HG02884 (cell line): ENCODE data around the gene DCTN2.
"Not testable (repeated sequence)": the region's sequence is repeated elsewhere in the genome, so short reads cannot be mapped to it uniquely, and the experiment has no call there.

Experiments used
- ATAC-seq: cut with Tn5 transposase; IDR thresholded peaks from one replicate; pipeline ENCODE4 v1.9.1; 2021; ENCODE audit warnings: mild to moderate bottlenecking, moderate library complexity; ENCODE audit not compliant: unreplicated experiment

DCTN2 gene

DNA sequence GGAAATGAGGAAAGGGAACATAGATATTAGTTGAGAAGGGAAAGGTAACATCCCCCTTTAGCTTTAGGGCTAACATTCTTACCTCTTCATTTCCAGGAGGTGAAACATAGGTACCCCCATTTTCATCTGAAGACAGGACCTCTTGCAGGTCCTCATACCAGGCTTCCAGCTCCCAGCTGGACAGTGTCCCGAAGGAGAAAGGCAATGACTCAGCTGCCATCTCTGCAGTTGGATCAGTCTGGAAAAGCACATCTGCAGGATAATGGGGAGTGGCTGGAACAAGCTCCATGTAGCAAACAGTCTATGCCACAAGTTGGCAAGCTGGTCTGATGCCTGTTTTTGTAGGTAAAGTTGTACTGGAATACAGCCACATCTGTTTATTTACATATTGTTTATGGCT lies 29.8 kb downstream of the DCTN2 start:
- no peak for ATAC-seq

DNA sequence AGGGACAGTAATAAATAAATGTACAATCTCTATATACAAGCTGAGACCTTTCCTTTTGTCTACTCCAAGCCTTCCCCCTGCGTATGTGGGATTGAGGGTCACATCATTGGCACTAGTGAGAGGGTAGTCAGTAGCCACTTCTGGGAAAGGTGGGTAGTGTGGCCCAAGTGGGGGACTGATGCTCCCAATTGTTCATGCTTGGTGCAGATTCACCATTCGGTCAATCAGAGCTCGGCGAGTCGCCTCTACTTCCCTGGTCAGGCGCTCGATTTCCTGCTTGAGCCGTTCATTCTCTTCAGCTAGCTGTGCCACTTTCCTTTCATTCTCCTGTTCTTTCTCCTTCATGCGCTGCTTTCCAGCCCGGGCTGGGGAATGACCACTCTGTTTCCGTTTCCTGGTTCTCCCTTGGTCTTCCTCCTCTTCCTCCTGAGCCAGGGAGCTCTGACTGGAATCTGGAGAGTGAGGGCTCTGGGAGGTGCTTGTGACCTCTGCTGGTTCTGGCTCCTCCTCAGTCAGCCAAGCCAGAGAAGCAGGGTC lies 30.3 kb downstream of the DCTN2 start:
- no peak for ATAC-seq

DNA sequence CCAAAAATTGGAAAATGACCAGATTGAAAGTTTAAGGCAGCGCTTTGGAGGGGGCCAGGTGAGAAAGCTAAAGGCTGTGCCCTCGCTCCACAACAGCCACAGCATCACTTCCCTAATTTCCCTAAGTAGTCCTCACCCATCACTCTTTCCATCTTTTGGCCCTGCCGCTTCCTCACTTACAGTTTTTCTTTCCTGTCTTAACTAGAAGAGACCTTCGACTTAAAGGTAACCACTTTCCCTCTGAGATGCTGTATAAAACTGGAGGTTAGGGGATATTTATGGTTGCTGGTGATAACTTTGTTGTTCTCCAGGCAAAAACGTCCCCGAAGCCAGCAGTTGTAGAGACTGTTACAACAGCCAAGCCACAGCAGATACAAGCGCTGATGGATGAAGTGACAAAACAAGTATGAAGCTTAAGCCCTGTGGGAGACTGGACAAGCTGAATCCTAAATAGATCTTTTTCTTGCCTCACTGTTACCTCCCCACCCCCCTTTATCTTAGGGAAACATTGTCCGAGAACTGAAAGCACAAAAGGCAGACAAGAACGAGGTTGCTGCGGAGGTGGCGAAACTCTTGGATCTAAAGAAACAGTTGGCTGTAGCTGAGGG lies 31.0 kb downstream of the DCTN2 start:
- no peak for ATAC-seq

DNA sequence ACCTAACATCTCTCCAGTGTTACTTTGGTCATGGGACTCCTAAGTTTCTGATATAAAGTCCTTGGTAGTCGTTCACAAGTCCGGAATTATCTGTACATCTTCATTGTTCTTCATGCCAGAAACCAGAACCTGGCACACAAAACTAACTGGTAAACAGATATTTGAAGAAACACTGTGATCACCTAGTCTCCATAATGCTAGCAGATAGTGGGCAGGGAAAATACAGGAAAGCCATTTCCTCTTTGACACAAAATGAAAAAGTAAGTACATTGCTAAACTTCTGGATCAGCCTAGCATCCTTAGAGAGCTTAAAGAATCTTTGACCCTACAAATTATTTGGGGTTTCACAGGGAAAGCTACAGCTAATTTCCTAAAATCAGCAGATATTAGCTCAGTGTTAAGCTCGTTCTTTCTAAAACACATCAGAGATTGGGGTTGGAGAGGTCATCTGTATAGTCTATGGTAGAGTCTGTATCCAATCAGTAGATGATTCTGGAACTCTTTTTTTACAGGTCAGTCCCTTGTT lies 31.5 kb downstream of the DCTN2 start:
- no peak for ATAC-seq

DNA sequence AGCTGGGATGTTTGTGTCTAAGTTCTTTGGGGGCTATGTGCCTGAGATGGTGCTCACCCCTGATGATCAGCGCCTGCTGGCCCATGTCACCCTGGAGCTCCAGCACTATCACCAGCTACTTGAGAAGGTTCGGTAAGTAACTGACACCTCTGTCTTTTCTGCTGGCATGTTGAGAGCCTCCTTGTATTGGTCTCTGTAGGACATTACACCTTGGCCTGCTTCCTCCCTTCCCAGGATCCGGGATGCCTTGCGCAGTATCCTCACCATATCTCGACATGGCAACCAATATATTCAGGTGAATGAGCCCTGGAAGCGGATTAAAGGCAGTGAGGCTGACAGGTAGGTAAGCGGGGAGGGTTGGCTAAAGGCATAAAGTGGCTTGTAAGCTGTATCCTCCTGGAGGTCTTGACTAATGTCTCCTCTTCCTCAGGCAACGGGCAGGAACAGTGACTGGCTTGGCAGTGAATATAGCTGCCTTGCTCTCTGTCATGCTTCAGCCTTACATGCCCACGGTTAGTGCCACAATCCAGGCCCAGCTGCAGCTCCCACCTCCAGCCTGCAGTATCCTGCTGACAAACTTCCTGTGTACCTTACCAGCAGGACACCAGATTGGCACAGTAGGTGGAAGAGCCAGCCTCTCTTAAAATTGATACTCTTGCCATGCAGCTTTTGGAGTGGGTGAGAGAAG lies 32.1 kb downstream of the DCTN2 start:
- no peak for ATAC-seq

DNA sequence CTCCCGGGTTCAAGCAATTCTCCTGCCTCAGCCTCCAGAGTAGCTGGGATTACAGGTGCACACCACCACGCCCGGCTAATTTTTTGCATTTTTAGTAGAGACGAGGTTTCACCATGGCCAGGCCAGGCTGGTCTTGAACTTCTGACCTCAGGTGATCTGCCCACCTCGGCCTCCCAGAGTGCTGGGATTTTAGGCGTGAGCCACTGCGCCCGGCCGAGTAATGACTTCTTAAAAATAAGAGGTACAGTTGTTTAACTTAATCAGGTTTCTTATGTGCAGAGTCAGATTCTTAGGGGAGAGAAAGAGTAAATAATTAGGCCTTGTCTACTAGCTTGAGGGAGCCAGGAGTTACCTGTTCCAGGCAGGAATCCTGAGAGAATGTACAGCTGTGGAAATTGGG lies 32.7 kb downstream of the DCTN2 start:
- not testable (repeated sequence) for ATAC-seq

DNA sequence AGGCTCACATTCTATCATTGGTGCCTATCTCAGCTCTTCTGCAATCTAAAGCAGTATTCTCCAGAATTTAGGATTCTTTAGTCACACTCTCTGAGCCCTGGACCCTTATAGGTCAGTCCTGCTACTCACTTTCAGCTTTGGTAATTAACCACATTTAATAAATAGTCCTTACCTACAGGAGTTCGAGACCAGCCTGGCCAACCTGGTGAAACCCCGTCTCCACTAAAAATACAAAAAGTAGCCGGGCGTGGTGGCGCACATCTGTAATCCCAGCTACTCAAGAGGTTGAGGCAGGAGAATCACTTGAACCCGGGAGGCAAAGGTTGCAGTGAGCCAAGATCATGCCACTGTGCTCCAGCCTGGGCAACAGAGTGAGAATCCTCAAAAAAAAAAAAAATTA lies 33.3 kb downstream of the DCTN2 start:
- ATAC-seq, result not testable (repeated sequence)

DNA sequence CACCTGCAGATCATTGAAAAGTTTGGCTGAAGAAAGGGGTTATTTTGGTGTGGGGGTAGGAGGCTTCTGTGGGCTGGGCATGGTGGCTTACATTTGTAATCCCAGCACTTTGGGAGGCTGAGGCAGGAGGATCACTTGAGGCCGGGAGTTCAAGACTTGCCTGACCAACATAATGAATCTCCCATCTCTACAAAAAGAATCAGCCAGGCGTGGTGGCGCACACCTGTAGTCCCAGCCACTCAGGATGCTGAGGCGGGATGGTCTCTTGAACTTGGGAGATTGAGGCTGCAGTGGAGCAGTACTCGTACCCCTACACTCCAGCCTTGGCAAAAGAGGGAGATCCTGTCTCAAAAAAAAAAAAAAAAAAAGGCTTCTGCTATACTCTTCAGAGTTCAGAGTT lies 33.7 kb downstream of the DCTN2 start:
- no peak for ATAC-seq

DNA sequence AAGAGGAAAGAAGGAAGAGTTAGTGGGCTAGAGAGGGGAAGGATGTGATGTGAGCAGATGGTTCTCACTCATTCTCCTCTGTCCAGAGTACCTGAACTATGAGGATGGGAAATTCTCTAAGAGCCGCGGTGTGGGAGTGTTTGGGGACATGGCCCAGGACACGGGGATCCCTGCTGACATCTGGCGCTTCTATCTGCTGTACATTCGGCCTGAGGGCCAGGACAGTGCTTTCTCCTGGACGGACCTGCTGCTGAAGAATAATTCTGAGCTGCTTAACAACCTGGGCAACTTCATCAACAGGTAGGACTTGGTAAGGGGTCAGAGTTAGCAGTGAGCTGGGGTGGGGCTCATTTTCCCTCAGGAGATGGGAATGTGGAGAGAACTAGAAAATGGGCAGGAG lies 34.3 kb downstream of the DCTN2 start:
- no peak for ATAC-seq

DNA sequence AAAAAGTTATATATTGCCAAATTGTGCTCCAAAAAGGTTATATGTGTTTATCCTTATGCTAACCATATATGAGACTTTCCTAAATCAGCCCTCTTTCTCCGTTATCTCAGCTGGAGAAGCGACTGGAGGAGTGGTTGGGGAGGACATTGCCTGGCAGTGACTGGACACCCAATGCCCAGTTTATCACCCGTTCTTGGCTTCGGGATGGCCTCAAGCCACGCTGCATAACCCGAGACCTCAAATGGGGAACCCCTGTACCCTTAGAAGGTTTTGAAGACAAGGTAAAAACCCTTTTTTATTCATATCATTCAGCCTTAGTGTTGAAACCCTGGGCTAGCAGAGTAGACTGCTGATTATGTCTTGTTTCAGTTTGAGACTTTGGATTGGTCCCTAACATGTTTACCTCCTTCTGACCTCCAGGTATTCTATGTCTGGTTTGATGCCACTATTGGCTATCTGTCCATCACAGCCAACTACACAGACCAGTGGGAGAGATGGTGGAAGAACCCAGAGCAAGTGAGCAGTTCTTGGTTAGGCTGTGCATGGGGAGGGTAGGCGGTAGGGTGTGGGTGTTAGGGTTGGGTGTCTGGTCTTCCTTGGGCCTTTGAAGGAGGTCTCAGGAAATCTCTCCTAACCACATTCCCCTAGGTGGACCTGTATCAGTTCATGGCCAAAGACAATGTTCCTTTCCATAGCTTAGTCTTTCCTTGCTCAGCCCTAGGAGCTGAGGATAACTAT lies 35.2 kb downstream of the DCTN2 start:
- ATAC-seq, result no peak

DNA sequence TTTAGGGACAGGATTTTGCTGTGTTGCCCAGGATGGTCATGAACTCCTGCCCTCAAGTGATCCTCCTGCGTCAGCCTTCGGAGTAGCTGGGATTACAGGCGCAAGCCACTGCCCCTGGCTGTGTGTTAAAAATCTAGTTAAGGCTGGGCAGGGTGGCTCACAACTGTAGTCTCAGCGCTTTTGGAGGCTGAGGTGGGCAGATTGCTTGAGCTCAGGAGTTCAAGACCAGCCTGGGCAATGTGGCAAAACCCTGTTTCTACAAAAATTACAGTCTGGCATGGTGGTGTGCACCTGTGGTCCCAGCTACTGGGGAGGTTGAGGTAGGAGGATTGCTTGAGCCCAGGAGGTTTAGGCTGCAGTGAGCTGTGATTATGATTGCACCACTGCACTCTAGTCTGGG lies 35.8 kb downstream of the DCTN2 start:
- ATAC-seq, result no peak

DNA sequence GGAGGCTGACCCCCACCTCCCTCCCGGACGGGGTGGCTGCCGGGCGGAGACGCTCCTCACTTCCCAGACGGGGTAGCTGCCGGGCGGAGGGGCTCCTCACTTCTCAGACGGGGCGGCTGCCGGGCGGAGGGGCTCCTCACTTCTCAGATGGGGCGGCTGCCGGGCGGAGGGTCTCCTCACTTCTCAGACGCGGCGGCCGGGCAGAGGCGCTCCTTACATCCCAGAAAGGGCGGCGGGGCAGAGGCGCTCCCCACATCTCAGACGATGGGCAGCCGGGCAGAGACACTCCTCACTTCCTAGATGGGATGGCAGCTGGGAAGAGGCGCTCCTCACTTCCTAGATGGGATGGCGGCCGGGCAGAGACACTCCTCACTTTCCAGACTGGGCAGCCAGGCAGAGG lies 39.2 kb downstream of the DCTN2 start:
- not testable (repeated sequence) for ATAC-seq

DNA sequence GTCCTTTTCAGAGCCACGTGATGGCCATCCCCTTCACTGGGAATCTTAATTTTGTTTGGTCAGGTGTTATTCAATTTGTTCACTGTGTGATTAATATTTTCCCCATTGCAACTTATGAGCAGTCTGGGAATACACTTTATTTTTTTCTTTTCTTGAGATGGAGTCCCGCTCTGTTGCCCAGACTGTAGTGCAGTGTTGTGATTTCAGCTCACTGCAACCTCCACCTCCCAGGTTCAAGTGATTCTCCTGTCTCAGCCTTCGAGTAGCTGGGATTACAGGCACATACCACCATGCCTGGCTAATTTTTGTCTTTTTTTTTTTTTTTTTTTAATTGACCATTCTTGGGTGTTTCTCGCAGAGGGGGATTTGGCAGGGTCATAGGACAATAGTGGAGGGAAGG lies 40.5 kb downstream of the DCTN2 start:
- not testable (repeated sequence) for ATAC-seq

DNA sequence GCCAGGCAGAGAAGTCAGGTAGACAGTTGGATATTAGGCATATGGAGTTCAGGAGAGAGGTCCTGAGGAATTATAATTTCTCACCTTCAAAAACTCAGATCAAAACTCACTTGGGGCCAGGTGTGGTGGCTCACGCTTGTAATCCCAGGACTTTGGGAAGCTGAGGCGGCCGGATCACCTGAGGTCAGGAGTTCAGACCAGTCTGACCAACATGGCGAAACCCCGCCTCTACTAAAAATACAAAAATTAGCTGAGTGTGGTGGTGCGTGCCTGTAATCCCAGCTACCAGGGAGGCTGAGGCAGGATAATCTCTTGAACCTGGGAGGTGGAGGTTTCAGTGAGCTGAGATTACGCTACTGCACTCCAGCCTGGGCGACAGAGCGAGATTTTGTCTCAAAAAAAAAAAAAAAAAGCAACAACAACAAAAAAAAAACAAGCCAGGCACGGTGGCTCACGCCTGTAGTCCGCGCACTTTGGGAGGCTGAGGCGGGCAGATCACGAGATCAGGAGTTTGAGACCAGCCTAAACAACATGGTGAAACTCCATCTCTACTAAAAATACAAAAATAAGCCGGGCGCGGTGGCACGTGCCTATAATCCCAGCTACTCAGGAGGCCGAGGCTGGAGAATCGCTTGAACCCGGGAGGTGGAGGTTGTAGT lies 44.6 kb downstream of the DCTN2 start:
- not testable (repeated sequence) for ATAC-seq

DNA sequence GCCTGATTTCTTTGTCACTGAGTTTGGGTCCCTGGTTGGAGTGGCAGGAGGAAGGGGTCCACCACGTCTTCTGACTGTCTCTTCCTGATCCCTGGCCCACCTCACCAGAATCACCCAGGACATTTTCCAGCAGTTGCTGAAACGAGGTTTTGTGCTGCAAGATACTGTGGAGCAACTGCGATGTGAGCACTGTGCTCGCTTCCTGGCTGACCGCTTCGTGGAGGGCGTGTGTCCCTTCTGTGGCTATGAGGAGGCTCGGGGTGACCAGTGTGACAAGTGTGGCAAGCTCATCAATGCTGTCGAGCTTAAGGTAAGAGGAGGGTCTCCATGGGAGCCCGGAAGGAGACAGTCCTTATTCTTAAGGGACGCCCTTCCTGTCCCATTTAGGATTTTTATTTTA lies 46.8 kb downstream of the DCTN2 start:
- no peak for ATAC-seq

DNA sequence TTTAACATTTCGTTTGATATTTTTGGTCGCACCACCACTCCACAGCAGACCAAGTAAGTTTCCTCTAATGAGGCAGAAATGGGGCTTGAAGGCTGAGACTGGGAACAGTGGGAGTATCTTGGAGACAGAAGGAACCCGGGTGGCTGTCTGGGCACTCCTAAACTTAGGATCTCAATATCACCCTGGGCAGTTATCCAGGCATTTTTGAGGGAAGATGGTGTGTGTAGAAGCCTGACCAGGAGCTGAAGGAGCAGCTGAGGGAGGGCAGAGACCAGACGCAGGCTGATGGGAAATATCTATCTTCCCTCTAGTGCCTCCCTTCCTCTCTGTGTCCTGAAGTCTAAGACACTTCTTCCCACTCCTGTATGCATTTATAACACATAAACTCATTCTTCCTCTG lies 48.4 kb downstream of the DCTN2 start:
- no peak for ATAC-seq

DNA sequence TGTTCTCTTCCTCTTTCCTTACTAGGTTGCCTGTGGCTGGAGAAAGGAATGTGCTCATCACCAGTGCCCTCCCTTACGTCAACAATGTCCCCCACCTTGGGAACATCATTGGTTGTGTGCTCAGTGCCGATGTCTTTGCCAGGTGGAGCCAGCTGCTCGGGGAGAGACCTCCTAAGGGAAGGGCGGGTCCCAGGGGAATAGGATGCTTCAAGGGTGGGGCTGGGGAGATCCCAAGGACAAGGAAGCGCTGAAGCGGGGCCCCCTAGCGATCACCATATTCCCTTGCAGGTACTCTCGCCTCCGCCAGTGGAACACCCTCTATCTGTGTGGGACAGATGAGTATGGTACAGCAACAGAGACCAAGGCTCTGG lies 48.9 kb downstream of the DCTN2 start:
- ATAC-seq, result no peak

DNA sequence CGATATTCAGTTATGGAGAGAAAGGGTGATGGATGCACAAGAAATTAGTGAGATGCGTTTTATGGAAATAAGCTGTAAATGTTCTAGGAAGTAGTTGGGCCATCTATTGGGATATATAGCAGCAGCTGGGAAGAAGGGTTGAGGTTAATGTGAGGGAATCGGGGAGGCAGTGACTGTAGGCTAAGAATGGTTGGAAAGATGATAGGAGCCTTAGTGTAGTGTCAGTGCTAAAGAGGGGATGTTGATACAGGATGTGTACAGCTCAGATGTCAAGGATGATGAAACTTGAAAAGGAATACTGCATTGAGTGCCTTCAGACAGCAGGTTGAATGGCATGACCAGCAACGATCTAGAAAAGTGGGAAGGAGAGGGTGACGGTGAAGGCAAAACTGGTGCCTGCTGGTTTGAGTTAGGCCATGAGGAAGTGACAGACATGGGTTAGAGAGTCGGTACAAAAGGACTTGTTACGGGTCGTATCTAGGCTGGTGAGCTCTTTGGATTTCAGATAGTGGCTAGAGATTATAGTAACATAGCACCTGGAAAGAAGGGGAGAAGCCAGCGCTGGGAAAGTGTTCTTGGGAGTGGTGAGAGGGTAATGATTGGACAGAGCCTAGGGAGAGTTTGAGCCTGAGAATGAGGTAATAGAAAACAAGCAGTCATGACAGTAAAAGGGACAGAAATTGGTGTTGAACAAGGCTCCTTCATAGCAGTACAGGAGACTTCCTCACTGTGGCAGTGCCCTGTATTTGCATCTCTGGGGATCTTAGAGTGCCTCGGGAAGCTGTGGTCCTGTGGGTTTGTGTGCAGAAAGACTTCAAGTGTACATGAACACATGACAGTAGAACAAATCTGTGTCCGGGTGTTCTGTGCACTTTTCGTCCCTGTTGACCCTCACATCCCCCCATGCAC lies 49.5 kb downstream of the DCTN2 start:
- no peak for ATAC-seq

DNA sequence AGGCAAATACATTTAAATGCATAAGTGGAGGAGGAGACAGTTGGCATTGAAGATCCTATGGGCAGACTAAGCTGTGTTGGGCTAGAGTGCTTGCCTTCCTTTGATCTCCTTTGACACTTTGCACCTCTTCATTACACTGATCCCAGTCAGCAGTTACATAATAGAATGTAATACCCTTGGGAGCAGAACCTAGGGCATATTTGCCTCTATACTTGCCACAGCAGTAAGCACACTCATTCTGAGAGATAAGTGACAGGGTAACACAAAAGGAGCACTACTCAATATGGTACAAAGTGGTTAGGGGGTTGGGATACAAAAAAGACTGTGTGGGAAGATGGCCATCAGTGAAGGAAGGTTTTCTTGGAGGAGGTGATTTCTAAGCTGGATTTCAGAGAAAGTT lies 50.2 kb downstream of the DCTN2 start:
- ATAC-seq, result no peak

DNA sequence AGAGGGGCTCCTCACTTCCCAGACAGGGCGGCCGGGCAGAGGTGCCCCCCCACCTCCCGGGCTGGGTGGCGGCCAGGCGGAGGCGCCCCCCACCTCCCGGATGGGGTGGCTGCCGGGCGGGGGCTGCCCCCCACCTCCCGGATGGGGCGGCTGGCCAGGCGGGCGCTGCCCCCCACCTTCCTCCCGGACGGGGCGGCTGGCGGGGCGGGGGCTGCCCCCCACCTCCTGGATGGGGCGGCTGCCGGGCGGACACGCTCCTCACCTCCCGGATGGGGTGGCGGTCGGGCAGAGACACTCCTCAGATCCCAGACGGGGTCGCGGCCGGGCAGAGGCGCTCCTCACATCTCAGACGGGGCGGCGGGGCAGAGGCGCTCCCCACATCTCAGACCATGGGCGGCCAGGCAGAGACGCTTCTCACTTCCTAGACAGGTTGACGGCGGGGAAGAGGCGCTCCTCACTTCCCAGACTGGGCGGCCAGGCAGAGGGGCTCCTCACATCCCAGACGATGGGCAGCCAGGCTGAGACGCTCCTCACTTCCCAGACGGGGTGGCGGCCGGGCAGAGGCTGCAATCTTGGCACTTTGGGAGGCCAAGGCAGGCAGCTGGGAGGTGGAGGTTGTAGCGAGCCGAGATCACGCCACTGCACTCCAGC lies 51.8 kb downstream of the DCTN2 start:
- ATAC-seq, result not testable (repeated sequence)
